Measurements from ENCODE around the gene ZP2. TPM values are rescaled to one million over a fixed set of nuclear protein-coding genes. Genes with fewer than 3 reads are reported as not detected.

Gene ZP2
- total and polyA plus RNA-seq, 2 experiments from 2014 or later: not detected

GRCh38 chr16:21217121-21217520 is 5.7 kb upstream of the ZP2 start:
- Histone ChIP-seq H3K9me3 (ENCODE audit: low read depth) (no peaks in the 10 kb centered on the region), H3K27me3 (no peaks in the 10 kb centered on the region), H3K4me3 (no peak overlapping the region), H3K4me1 (ENCODE audit: low read depth) (no peaks in the 10 kb centered on the region), H3K27ac (no peak overlapping the region), H3K36me3 (no peaks in the 10 kb centered on the region)
- TF ChIP-seq CTCF (IDR thresholded peaks at IDR 0.05; ENCODE audit: low read depth, low read length): no peak
- no peak for DNase-seq (ENCODE audit: low read depth in 1 of 2, low spot score in 1 of 2)

- Histone ChIP-seq H3K27me3 (no peaks in the 10 kb centered on the region), H3K9me3 (ENCODE audit: low read depth) (no peaks in the 10 kb centered on the region), H3K4me3 (no peak overlapping the region), H3K36me3 (no peaks in the 10 kb centered on the region), H3K27ac (no peak overlapping the region), H3K4me1 (ENCODE audit: low read depth) (no peaks in the 10 kb centered on the region)
- no peak for TF ChIP-seq CTCF (IDR thresholded peaks at IDR 0.05; ENCODE audit: low read depth, low read length)
- no peak for DNase-seq (ENCODE audit: low read depth in 1 of 2, low spot score in 1 of 2)
These were observed 2.7 kb upstream of the ZP2 start for GRCh38 chr16:21214086-21214485.

- TF ChIP-seq CTCF (IDR thresholded peaks at IDR 0.05; ENCODE audit: low read depth, low read length): no peak
- Histone ChIP-seq H3K27ac (no peak overlapping the region), H3K4me1 (ENCODE audit: low read depth) (no peaks in the 10 kb centered on the region), H3K9me3 (ENCODE audit: low read depth) (no peaks in the 10 kb centered on the region), H3K4me3 (no peak overlapping the region), H3K27me3 (no peaks in the 10 kb centered on the region), H3K36me3 (no peaks in the 10 kb centered on the region)
- DNase-seq (ENCODE audit: low read depth in 1 of 2, low spot score in 1 of 2): no peak
These were observed 2.7 kb downstream of the ZP2 start for GRCh38 chr16:21208446-21209230.

GRCh38 chr16:21206550-21206949 is 4.8 kb downstream of the ZP2 start:
- Histone ChIP-seq H3K36me3 (no peaks in the 10 kb centered on the region), H3K4me3 (no peak overlapping the region), H3K9me3 (ENCODE audit: low read depth) (no peaks in the 10 kb centered on the region), H3K27ac (no peak overlapping the region), H3K27me3 (no peaks in the 10 kb centered on the region), H3K4me1 (ENCODE audit: low read depth) (no peaks in the 10 kb centered on the region)
- TF ChIP-seq CTCF (IDR thresholded peaks at IDR 0.05; ENCODE audit: low read depth, low read length): no peak
- DNase-seq (ENCODE audit: low read depth in 1 of 2, low spot score in 1 of 2): no peak

- Histone ChIP-seq H3K36me3 (no peaks in the 10 kb centered on the region), H3K9me3 (ENCODE audit: low read depth) (no peaks in the 10 kb centered on the region)
- no peak for DNase-seq (ENCODE audit: low read depth in 1 of 2, low spot score in 1 of 2)
These were observed 6.1 kb downstream of the ZP2 start for GRCh38 chr16:21205303-21205702.

More at GRCh38 chr16:21205303-21205702, 6.1 kb downstream of the ZP2 start:
- no peaks in the 10 kb centered on the region for H3K27me3 ChIP-seq
- no peak overlapping the region for H3K4me3 ChIP-seq
- no peak for TF ChIP-seq CTCF (IDR thresholded peaks at IDR 0.05; ENCODE audit: low read depth, low read length)
- H3K4me1 ChIP-seq (ENCODE audit: low read depth): no peaks in the 10 kb centered on the region
- H3K27ac ChIP-seq: no peak overlapping the region
